ENCODE results near the gene SYCE1L. TPM values are rescaled to one million over a fixed set of nuclear protein-coding genes. Genes with fewer than 3 reads are reported as not detected.

SYCE1L gene
- total and polyA plus RNA-seq, 9 of the 15 experiments (the other 6 are each of a cell fraction or from before 2014, with no cell fraction given) = 0.54 to 2.7 (median 1.1) TPM; not detected in 5

GRCh38 chr16:77211880-77212740, 12.9 kb downstream of the SYCE1L start (continued):
- TF ChIP-seq HMG20A (CRISPR knock-in tag; conservative IDR thresholded peaks at IDR 0.05) = no peak
- TF ChIP-seq ARID3A (IDR thresholded peaks at IDR 0.05; ENCODE audit: borderline replicate concordance, low read depth, low read length) = no peak
- TF ChIP-seq RB1 (IDR thresholded peaks at IDR 0.05; ENCODE audit: low read depth) = peak; percentile 27; the same call in 1 of the 2 replicates
- TF ChIP-seq CBFA2T3 (IDR thresholded peaks at IDR 0.05) = no peak
- TF ChIP-seq NR0B1 (IDR thresholded peaks at IDR 0.05; ENCODE audit: partially characterized antibody) = no peak
- no peak for TF ChIP-seq TBL1XR1 (IDR thresholded peaks at IDR 0.05; ENCODE audit: low read length in 2 of 2)
- TF ChIP-seq GATAD2A (IDR thresholded peaks at IDR 0.05) = 0 out of 2 replicates have a peak, but pooled peaks have one; percentile 3
- no peak for TF ChIP-seq TFE3 (CRISPR knock-in tag; IDR thresholded peaks at IDR 0.05)
- TF ChIP-seq ZBTB34 (CRISPR knock-in tag; IDR thresholded peaks at IDR 0.05) = no peak
- no peak for TF ChIP-seq ZNF174 (CRISPR knock-in tag; IDR thresholded peaks at IDR 0.05)
- TF ChIP-seq TSC22D4 (tag; IDR thresholded peaks at IDR 0.05) = no peak
- TF ChIP-seq ZNF274 (IDR thresholded peaks at IDR 0.05; ENCODE audit: borderline replicate concordance, low read depth, low read length) = no peak
- TF ChIP-seq HCFC1 (IDR thresholded peaks at IDR 0.05; ENCODE audit: low read depth, low read length) = no peak
- no peak for TF ChIP-seq ZNF280B (CRISPR knock-in tag; IDR thresholded peaks at IDR 0.05)
- TF ChIP-seq DPF2 (IDR thresholded peaks at IDR 0.05) = no peak
- TF ChIP-seq NFIC (IDR thresholded peaks at IDR 0.05) = peak; percentile 47
- TF ChIP-seq ZNF140 (CRISPR knock-in tag; IDR thresholded peaks at IDR 0.05) = no peak
- TF ChIP-seq EGR1 (conservative IDR thresholded peaks at IDR 0.05) = peak; percentile 74
- no peak for TF ChIP-seq MEIS2 (IDR thresholded peaks at IDR 0.05; ENCODE audit: partially characterized antibody)
- TF ChIP-seq SMAD2 (IDR thresholded peaks at IDR 0.05; ENCODE audit: low read depth, low read length) = no peak
- no peak for TF ChIP-seq CHD1 (IDR thresholded peaks at IDR 0.05; ENCODE audit: low read length)

Measured in K562 (cell line).